ENCODE measurements around the gene ACTR1A. TPM values are rescaled to one million over a fixed set of nuclear protein-coding genes. Genes with fewer than 3 reads are reported as not detected.

Gene ACTR1A
- total RNA-seq, 1 donor from 2014 or later: 151 TPM

DNA sequence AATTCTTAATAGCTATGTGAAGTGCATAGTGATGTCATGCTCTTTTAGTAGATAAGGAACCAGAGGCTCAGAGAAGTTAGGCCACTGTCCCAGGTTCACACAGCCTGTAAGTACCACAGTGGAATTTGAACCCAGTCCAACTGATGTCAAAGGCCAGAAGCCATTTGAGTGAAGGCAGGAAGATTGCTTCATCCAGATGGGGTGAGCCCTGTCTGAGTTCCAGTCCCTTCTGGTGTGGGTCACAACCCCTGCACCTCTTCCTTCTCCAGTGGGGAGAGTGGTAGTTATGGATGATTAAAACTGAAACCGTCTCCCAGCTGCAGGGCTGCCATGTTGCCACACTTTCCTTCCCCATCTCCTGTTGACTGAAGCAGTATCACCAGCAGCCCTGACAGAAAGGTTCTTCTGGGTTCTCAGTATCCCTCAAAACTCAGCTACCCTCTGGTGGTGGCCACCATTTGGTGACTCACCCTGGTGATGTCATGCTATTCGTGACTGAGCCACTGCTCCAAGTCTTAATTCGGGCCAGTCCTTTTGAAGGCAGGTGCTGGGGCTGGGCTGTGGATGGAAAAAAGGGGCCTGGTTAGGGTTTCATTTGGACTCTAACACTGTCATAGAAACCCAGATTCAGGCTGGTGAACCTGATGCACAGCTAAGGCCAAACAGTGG is 49.7 kb downstream of the ACTR1A start:
- DNase-seq (ENCODE audit: low read depth): no peak
- peaks cover 1% of the 10 kb centered on the region for H3K36me3 ChIP-seq (ENCODE audit: control insufficient read depth, insufficient read depth, low read length)
- TF ChIP-seq, protein P1, sequence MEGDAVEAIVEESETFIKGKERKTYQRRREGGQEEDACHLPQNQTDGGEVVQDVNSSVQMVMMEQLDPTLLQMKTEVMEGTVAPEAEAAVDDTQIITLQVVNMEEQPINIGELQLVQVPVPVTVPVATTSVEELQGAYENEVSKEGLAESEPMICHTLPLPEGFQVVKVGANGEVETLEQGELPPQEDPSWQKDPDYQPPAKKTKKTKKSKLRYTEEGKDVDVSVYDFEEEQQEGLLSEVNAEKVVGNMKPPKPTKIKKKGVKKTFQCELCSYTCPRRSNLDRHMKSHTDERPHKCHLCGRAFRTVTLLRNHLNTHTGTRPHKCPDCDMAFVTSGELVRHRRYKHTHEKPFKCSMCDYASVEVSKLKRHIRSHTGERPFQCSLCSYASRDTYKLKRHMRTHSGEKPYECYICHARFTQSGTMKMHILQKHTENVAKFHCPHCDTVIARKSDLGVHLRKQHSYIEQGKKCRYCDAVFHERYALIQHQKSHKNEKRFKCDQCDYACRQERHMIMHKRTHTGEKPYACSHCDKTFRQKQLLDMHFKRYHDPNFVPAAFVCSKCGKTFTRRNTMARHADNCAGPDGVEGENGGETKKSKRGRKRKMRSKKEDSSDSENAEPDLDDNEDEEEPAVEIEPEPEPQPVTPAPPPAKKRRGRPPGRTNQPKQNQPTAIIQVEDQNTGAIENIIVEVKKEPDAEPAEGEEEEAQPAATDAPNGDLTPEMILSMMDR (IDR thresholded peaks at IDR 0.05; ENCODE audit: insufficient read depth, low read length, poor library complexity, severe bottlenecking): no peak
- H3K27me3 ChIP-seq (ENCODE audit: control insufficient read depth, insufficient read depth, low read length): no peaks in the 10 kb centered on the region
- H3K4me3 ChIP-seq (ENCODE audit: low read depth, low read length): no peak overlapping the region

DNA sequence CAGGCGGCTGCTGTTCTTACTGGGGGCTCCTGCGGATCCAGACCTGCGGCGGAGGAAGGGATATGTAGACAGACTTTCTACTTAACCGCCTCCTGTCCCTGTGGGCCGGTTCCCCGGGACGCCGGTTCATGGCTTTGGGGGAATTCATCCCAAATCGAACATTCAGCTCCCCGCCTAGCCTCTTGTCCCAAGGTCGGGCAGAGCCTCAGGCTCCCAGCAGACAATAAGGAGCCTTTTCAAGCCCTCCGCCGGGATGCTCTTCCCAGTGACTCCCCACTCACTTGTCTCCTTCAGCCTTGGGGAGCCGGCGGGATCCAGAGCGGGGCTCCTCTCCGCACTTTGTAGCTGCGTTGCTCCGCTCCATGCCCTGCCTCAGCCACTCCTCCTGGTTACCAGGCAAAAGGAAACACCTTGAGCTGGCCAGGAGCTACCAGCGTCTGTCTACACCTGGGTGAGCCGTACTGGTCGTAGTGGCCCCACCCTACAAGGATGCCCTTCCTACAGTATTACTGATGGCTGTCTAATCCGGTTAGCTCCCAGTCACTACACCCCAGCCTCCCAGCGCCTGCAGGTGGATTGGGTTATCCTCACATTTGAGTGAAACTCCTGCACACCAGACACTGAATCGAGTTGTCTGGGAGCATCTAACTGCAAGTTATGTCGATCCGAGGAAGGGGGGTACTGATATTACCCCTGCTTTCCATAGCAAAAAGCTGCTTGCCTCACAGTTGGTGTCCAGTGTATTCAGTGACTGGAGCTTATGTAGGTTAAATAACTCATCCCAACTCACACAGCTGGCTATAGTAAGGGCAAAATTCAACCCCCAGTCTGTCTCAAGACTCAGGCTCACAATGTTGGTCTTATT is 51.2 kb downstream of the ACTR1A start, which contains the start of gene C10orf95:
C10orf95 (minus strand) TSS at position 439 of the 865 bp plus-strand sequence. CDS start 450 bp downstream, outside the sequence.
- DNase-seq (ENCODE audit: low read depth): no peak
- H3K27me3 ChIP-seq (ENCODE audit: control insufficient read depth, insufficient read depth, low read length): no peaks in the 10 kb centered on the region
- H3K4me3 ChIP-seq (ENCODE audit: low read depth, low read length): peak within 1 kb of the TSS; percentile 51
- H3K36me3 ChIP-seq (ENCODE audit: control insufficient read depth, insufficient read depth, low read length): peaks cover 1% of the 10 kb centered on the region
- TF ChIP-seq, protein P1 (IDR thresholded peaks at IDR 0.05; ENCODE audit: insufficient read depth, low read length, poor library complexity, severe bottlenecking): no peak

DNA sequence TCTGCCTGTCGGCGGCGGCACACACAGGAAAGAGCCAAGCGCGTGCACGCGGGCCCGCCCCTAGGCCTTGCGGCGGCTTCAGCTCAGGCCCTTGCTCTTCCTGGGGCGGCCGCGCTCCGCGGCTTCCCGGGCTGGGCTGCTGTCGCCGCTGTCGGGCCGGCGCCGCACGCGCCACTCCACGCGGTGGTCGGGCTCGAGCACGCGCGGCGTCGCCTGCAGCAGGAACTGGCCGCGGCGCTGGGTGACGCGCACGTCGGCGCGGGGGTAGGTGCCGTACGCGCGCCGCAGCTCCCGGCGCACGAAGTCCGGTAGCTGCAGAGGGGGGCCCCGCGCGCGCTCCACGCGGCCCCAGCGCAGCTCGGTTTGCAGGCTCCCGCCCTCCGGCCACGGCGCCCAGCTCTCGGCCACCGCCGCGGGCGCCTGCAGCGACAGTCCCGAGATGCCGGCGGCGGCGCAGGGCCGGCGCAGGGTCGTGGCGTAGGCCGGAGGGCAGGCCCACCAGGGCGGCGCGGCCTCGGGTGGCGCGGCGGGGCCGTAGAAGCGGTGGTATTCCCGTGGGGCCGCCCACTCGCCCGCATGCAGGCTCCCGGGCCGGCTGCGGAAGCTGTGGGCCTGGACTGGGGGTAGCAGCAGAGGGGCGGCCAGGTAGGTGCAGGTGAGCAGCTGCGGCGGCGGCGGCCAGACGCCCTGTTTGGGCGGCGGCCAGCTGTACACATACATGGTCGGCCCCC is 52.0 kb downstream of the ACTR1A start:
- Histone ChIP-seq H3K36me3 (ENCODE audit: control insufficient read depth, insufficient read depth, low read length) (peaks cover 1% of the 10 kb centered on the region), H3K4me3 (ENCODE audit: low read depth, low read length) (peak overlapping the region; percentile 51), H3K27me3 (ENCODE audit: control insufficient read depth, insufficient read depth, low read length) (no peaks in the 10 kb centered on the region)
- TF ChIP-seq, protein P1 (IDR thresholded peaks at IDR 0.05; ENCODE audit: insufficient read depth, low read length, poor library complexity, severe bottlenecking): no peak
- DNase-seq (ENCODE audit: low read depth): peak; percentile 25

DNA sequence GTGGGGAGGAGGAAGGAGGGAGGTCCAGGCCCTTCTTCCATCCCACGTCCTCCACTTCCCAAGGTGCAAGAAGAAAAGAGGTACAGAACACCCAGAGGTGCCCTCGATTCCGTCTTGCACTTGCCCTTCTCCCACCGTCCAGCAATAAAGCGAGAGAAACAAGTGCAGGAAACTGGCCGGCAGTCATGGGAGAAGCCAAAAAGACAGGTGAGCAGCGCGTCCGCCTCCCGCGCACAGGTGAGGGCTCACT is 52.5 kb downstream of the ACTR1A start:
- peaks cover 1% of the 10 kb centered on the region for H3K36me3 ChIP-seq (ENCODE audit: control insufficient read depth, insufficient read depth, low read length)
- peak overlapping the region; percentile 51 for H3K4me3 ChIP-seq (ENCODE audit: low read depth, low read length)
- no peak for DNase-seq (ENCODE audit: low read depth)
- H3K27me3 ChIP-seq (ENCODE audit: control insufficient read depth, insufficient read depth, low read length): no peaks in the 10 kb centered on the region
- TF ChIP-seq, protein P1 (IDR thresholded peaks at IDR 0.05; ENCODE audit: insufficient read depth, low read length, poor library complexity, severe bottlenecking): no peak

DNA sequence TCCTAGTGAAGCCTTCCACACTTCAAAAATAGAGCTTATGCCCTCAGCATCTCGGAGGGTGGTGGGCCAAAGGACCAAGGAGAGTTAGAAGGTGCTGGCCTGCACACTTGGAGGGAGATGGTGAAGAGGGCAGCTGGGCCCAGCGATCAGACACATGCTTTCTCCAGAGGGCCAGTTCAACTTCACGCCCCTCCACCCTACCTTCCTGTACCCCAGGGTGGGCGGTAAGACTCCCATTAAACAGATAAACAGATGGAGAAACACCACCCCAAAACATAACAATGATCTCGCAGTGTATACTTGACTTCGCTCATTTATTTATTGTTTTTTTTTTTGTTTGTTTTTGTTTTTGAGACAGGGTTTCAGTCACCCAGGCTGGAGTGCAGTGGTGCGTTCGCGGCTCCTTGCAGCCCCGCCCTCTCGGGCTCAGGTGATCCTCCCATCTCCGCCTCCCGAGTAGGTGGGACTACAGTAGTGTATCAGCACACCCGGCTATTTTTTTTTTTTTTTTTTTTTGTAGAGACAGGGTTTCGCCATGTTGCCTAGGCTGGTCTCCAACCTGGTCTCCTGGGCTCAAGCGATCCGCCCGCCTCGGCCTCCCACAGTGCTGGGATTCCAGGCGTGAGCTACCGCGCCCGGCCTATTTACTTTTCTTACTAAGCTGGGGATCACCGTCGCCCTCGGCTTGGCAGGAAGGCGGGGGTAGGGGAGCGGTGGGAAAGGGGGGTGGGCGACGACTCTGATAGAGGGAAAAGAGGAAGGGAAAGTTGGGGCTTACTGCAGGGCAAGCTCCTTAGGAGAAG is 53.0 kb downstream of the ACTR1A start:
- peaks cover 1% of the 10 kb centered on the region for H3K36me3 ChIP-seq (ENCODE audit: control insufficient read depth, insufficient read depth, low read length)
- no peaks in the 10 kb centered on the region for H3K27me3 ChIP-seq (ENCODE audit: control insufficient read depth, insufficient read depth, low read length)
- DNase-seq (ENCODE audit: low read depth): peak; percentile 59
- TF ChIP-seq, protein P1 (IDR thresholded peaks at IDR 0.05; ENCODE audit: insufficient read depth, low read length, poor library complexity, severe bottlenecking): no peak
- peak overlapping the region; percentile 51 for H3K4me3 ChIP-seq (ENCODE audit: low read depth, low read length)

Measured in kidney epithelial cell (primary cell).